GM12878 (cell line): ENCODE measurements around the gene DENND6B. TPM values are rescaled to one million over a fixed set of nuclear protein-coding genes. Genes with fewer than 3 reads are reported as not detected.

ENCODE experiments used
- ASH2L ChIP-seq: fragments of 300-600, 200-600 bp; sonication (generic); IDR thresholded peaks from 2 replicates; pipeline ENCODE4 v1.6.1; 2017; ENCODE audit warnings: low read depth, mild to moderate bottlenecking, borderline replicate concordance
- ATF7 ChIP-seq: fragments of 450-650 bp; IDR thresholded peaks from 2 replicates; pipeline ENCODE4 v1.6.1; 2016; ENCODE audit warnings: low read depth, mild to moderate bottlenecking
- CBFB ChIP-seq: IDR thresholded peaks from 2 replicates; pipeline ENCODE4 v1.6.1; 2016; ENCODE audit warnings: antibody characterized with exemption, low read depth
- CREM ChIP-seq: IDR thresholded peaks from 2 replicates; pipeline ENCODE4 v1.6.1; 2014; ENCODE audit warnings: antibody characterized with exemption, low read depth
- ELK1 ChIP-seq: IDR thresholded peaks from 2 replicates; pipeline ENCODE4 v1.6.1; 2012; ENCODE audit warnings: low read depth, low read length, improper control_type of control experiment
- ETV6 ChIP-seq, 2 experiments: fragments of 450-650 bp in 1 of 2; IDR thresholded peaks in 1 of 2; conservative IDR thresholded peaks in 1 of 2; 2 replicates each; pipeline ENCODE4 v1.6.1; 2014; ENCODE audit warnings: antibody characterized with exemption in 1 of 2, borderline replicate concordance in 1 of 2, low read depth in 1 of 2, mild to moderate bottlenecking in 1 of 2, moderate library complexity in 1 of 2
- NFIC ChIP-seq: IDR thresholded peaks from 2 replicates; pipeline ENCODE4 v1.6.1; 2012; ENCODE audit warnings: low read depth, mild to moderate bottlenecking, inconsistent platforms, low read length, moderate library complexity
- NKRF ChIP-seq: fragments of 450-650 bp; conservative IDR thresholded peaks from 2 replicates; pipeline ENCODE4 v1.6.1; 2017; ENCODE audit warnings: mild to moderate bottlenecking, moderate library complexity
- POLR2AphosphoS2 ChIP-seq: IDR thresholded peaks from 2 replicates; pipeline ENCODE4 v1.6.1; 2011; ENCODE audit warnings: low read depth, mild to moderate bottlenecking, low read length, improper control_type of control experiment, moderate library complexity
- RAD21 ChIP-seq: IDR thresholded peaks from 2 replicates; pipeline ENCODE4 v1.6.1; 2011; ENCODE audit warnings: mild to moderate bottlenecking, low read depth, low read length, moderate library complexity; ENCODE audit not compliant: insufficient read depth
- SREBF2 ChIP-seq: IDR thresholded peaks from 2 replicates; pipeline ENCODE4 v1.6.1; 2012; ENCODE audit warnings: mild to moderate bottlenecking, low read length
- SUPT20H ChIP-seq: IDR thresholded peaks from 2 replicates; pipeline ENCODE4 v1.6.1; 2011; ENCODE audit warnings: low read depth, mild to moderate bottlenecking, low read length, moderate library complexity, borderline replicate concordance; ENCODE audit not compliant: control insufficient read depth
- ZNF622 ChIP-seq: fragments of 450-650 bp; IDR thresholded peaks from 2 replicates; pipeline ENCODE4 v1.6.1; 2017; ENCODE audit warnings: mild to moderate bottlenecking, inconsistent platforms
- ZZZ3 ChIP-seq: IDR thresholded peaks from 2 replicates; pipeline ENCODE4 v1.6.1; 2011; ENCODE audit warnings: low read depth; ENCODE audit not compliant: control insufficient read depth, insufficient read length
- polyA plus RNA-seq, 11 experiments: library from polyadenylated mRNA; depleted of rRNA in 4 of 11; unstranded in 6 of 11; stranded (reverse) in 5 of 11; fragments of >200 nt; fragmentation: Nextera tagmentation in 4 of 11; fragmentation: Illumina TruSeq in 1 of 11; extraction: Ambion mirVana in 4 of 11; extraction: Trizol in 1 of 11; gene quantifications; 1 replicate in 1 of 11; 2 replicates in 10 of 11; pipeline versions ENCODE4 v1.2.1 to v1.2.3, GENCODE V29; 2011 to 2016; ENCODE audit warnings: inconsistent platforms in 2 of 11, missing spikeins in 2 of 11, low read depth in 1 of 11
- total RNA-seq, 4 experiments: library from RNA; depleted of rRNA in 3 of 4; stranded (reverse); fragments of >200 nt in 3 of 4; fragmentation: Illumina TruSeq in 1 of 4; extraction: Trizol in 1 of 4; gene quantifications; 2 replicates each; pipeline versions ENCODE4 v1.2.1 to v1.2.3, GENCODE V29; 2013 to 2021
- TF ChIP-seq, protein P1 (sequence below): fragments of 450-650 bp; formaldehyde crosslinking; IDR thresholded peaks from 2 replicates; pipeline ENCODE4 v1.4.0; 2020; ENCODE audit warnings: mild to moderate bottlenecking, moderate library complexity
- TF ChIP-seq, protein P2 (sequence below): fragments of 450-650 bp; IDR thresholded peaks from 2 replicates; pipeline ENCODE4 v1.6.1; 2017; ENCODE audit warnings: low read depth, mild to moderate bottlenecking, moderate library complexity
- TF ChIP-seq, protein P3 (sequence below): fragments of 450-650 bp; IDR thresholded peaks from 2 replicates; pipeline ENCODE4 v1.6.1; 2017; ENCODE audit warnings: mild to moderate bottlenecking, low read depth, inconsistent platforms; ENCODE audit not compliant: poor library complexity, severe bottlenecking

DENND6B gene
- total and polyA plus RNA-seq, 10 of the 15 experiments (the other 5 are each of a cell fraction or from before 2014, with no cell fraction given) = 0.72 to 11.3 (median 6.2) TPM

DNA sequence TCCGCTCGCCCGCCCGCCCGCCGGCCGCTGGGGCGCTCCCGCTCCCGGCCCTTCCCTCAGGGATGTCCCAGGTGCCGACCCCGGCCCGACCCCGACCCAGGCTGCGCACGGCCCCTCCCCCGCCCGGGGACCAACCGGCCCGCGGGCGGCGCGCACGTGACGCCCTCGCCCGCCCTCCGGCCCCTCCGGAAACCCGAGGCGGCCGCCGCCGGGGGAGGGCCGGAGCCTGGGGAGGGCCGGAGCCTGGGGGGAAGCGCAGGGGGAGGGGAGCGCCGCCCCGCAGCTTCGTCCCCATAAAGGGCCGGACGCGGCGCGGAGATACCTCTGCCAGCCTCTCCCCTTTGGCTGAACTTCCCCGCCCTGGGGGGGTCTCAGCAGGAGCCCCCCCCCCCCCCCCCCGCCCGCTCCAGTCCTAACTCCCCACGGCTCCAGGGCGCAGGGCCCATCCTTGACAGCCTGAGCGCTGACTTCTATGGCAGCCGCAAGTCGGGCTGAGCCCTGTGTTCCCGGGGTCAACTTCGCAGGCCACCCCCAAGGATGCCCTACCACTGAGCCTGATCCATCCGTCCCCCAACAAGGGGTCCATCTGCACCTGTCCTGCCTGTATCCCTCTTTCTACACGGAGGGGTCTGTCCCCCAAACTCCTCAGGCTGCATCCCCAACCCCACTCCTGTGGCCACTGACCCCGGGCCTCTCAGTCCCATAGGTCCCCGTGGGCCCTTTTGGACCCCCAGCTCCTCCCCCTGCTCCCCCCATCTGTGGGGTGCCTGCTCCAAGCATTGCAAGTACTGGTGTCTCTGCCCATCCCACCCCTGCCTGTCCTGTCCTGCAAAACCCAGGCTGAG, 65.0 kb downstream of the DENND6B start, which contains the start of gene MAPK12 (continued):
- TF ChIP-seq CBFB = no peak
- TF ChIP-seq ATF7 = no peak
- no peak for TF ChIP-seq ELK1
- TF ChIP-seq SREBF2 = no peak
- TF ChIP-seq NKRF = no peak
- TF ChIP-seq ASH2L = no peak
- TF ChIP-seq SUPT20H = no peak
- TF ChIP-seq, protein P1, sequence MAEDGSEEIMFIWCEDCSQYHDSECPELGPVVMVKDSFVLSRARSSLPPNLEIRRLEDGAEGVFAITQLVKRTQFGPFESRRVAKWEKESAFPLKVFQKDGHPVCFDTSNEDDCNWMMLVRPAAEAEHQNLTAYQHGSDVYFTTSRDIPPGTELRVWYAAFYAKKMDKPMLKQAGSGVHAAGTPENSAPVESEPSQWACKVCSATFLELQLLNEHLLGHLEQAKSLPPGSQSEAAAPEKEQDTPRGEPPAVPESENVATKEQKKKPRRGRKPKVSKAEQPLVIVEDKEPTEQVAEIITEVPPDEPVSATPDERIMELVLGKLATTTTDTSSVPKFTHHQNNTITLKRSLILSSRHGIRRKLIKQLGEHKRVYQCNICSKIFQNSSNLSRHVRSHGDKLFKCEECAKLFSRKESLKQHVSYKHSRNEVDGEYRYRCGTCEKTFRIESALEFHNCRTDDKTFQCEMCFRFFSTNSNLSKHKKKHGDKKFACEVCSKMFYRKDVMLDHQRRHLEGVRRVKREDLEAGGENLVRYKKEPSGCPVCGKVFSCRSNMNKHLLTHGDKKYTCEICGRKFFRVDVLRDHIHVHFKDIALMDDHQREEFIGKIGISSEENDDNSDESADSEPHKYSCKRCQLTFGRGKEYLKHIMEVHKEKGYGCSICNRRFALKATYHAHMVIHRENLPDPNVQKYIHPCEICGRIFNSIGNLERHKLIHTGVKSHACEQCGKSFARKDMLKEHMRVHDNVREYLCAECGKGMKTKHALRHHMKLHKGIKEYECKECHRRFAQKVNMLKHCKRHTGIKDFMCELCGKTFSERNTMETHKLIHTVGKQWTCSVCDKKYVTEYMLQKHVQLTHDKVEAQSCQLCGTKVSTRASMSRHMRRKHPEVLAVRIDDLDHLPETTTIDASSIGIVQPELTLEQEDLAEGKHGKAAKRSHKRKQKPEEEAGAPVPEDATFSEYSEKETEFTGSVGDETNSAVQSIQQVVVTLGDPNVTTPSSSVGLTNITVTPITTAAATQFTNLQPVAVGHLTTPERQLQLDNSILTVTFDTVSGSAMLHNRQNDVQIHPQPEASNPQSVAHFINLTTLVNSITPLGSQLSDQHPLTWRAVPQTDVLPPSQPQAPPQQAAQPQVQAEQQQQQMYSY (CRISPR knock-in tag) = no peak
- TF ChIP-seq, protein P2, sequence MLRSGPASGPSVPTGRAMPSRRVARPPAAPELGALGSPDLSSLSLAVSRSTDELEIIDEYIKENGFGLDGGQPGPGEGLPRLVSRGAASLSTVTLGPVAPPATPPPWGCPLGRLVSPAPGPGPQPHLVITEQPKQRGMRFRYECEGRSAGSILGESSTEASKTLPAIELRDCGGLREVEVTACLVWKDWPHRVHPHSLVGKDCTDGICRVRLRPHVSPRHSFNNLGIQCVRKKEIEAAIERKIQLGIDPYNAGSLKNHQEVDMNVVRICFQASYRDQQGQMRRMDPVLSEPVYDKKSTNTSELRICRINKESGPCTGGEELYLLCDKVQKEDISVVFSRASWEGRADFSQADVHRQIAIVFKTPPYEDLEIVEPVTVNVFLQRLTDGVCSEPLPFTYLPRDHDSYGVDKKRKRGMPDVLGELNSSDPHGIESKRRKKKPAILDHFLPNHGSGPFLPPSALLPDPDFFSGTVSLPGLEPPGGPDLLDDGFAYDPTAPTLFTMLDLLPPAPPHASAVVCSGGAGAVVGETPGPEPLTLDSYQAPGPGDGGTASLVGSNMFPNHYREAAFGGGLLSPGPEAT = no peak
- TF ChIP-seq RAD21 = no peak
- TF ChIP-seq ETV6 (conservative IDR thresholded peaks at IDR 0.05 in 1 of 2, IDR thresholded peaks at IDR 0.05 in 1 of 2; ENCODE audit: borderline replicate concordance in 1 of 2, low read depth in 1 of 2) = no peak
- TF ChIP-seq CREM = no peak
- TF ChIP-seq NFIC = no peak
- TF ChIP-seq ZNF622 = no peak
- no peak for TF ChIP-seq ZZZ3
- TF ChIP-seq POLR2AphosphoS2 = no peak
- TF ChIP-seq, protein P3, sequence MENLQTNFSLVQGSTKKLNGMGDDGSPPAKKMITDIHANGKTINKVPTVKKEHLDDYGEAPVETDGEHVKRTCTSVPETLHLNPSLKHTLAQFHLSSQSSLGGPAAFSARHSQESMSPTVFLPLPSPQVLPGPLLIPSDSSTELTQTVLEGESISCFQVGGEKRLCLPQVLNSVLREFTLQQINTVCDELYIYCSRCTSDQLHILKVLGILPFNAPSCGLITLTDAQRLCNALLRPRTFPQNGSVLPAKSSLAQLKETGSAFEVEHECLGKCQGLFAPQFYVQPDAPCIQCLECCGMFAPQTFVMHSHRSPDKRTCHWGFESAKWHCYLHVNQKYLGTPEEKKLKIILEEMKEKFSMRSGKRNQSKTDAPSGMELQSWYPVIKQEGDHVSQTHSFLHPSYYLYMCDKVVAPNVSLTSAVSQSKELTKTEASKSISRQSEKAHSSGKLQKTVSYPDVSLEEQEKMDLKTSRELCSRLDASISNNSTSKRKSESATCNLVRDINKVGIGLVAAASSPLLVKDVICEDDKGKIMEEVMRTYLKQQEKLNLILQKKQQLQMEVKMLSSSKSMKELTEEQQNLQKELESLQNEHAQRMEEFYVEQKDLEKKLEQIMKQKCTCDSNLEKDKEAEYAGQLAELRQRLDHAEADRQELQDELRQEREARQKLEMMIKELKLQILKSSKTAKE = no peak
